ENCODE measurements around the gene ACSM6. TPM values are rescaled to one million over a fixed set of nuclear protein-coding genes. Genes with fewer than 3 reads are reported as not detected.

The ACSM6 gene
- total RNA-seq, 5 donors from 2014 or later (not counting 1 experiment from before 2014, with no cell fraction given), result not detected

DNA sequence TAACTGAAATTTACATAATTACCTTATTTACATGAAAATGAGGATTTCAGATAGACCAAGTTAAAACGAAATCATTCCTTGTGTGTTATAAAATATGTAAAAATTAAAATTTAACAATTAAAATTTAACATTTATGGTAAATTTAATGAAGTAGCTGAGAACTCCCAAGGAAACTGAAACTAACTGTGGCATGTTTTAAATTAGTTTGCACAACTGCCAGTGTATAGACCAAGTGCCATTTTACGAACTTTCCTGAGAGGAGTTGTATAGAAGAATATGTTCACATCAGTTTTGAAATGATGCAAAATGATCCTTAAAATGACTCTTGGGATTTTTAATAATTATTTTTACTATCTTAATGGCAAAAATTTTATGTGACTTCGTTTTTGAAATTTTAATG lies 73.2 kb downstream of the ACSM6 start:
- H3K36me3 ChIP-seq (ENCODE audit: control insufficient read depth in 2 of 2, extremely low read depth in 1 of 2, insufficient read depth in 1 of 2, low read length in 1 of 2), result no peaks in the 10 kb centered on the region
- H3K9me3 Mint-ChIP-seq, result no peaks in the 10 kb centered on the region
- peaks cover 0 to 5% (median 0%) of the 10 kb centered on the region in 3 donors for H3K4me1 Mint-ChIP-seq
- no peaks in the 10 kb centered on the region for H3K9me3 ChIP-seq
- no peak for ATAC-seq (replicated peaks in 1 of 4)
- no peak overlapping the region for H3K4me3 Mint-ChIP-seq
- no peak overlapping the region for H3K27ac Mint-ChIP-seq
- peaks cover 0 to 4% of the 10 kb centered on the region in 2 donors for H3K27me3 Mint-ChIP-seq
- no peak overlapping the region for H3K27ac ChIP-seq (ENCODE audit: low read length)
- no peak for DNase-seq
- CTCF ChIA-PET, result no interaction called here
- H3K4me1 ChIP-seq (ENCODE audit: control insufficient read depth in 1 of 2, extremely low read depth in 1 of 2, insufficient read depth in 2 of 2, low read length in 2 of 2), result no peaks in the 10 kb centered on the region
- WGBS (ENCODE audit: insufficient coverage), result no CpG with 5 or more reads among the region's 3 CpGs
- H3K27me3 ChIP-seq (replicated peaks in 1 of 2; ENCODE audit: control insufficient read depth in 2 of 2, extremely low read depth in 1 of 2, insufficient read depth in 2 of 2, low read length in 1 of 2), result peaks cover 0 to 4% of the 10 kb centered on the region in 2 experiments
- POLR2A ChIA-PET, result no interaction called here
- H3K4me3 ChIP-seq (ENCODE audit: control insufficient read depth in 1 of 2, extremely low read depth in 1 of 2, low read length in 1 of 2), result no peak overlapping the region
- H3K36me3 Mint-ChIP-seq, result peaks cover 3% of the 10 kb centered on the region

DNA sequence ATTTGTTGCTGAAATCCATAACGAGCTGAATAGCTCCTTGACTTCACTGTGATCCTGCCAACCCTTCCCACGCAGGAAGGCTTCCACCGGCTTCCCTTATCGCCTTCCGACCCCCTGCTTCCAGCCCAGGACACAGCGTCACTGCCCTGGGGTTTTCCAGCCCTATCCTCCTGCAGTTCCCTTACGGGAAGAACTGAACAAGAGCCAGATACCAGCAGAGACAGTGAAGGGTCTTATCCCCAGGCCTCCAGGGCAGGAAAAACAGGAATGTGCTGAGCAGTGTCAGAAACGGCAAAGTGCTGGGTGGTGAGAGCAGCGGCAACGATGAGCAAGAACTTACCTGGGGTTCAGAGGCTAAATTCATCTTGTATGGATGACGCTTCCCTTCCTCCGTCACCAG lies 74.4 kb downstream of the ACSM6 start:
- Mint-ChIP-seq H3K27me3 (peaks cover 0 to 4% of the 10 kb centered on the region in 2 donors), H3K9me3 (no peaks in the 10 kb centered on the region), H3K27ac (no peak overlapping the region), H3K36me3 (no peaks in the 10 kb centered on the region), H3K4me1 (peaks cover 0 to 5% (median 0%) of the 10 kb centered on the region in 3 donors), H3K4me3 (no peak overlapping the region)
- Histone ChIP-seq H3K9me3 (no peaks in the 10 kb centered on the region), H3K4me3 (ENCODE audit: control insufficient read depth in 1 of 2, extremely low read depth in 1 of 2, low read length in 1 of 2) (no peak overlapping the region), H3K27me3 (replicated peaks in 1 of 2; ENCODE audit: control insufficient read depth in 2 of 2, extremely low read depth in 1 of 2, insufficient read depth in 2 of 2, low read length in 1 of 2) (peaks cover 0 to 4% of the 10 kb centered on the region in 2 experiments), H3K36me3 (ENCODE audit: control insufficient read depth in 2 of 2, extremely low read depth in 1 of 2, insufficient read depth in 1 of 2, low read length in 1 of 2) (no peaks in the 10 kb centered on the region), H3K27ac (ENCODE audit: low read length) (no peak overlapping the region), H3K4me1 (ENCODE audit: control insufficient read depth in 1 of 2, extremely low read depth in 1 of 2, insufficient read depth in 2 of 2, low read length in 2 of 2) (no peaks in the 10 kb centered on the region)
- DNase-seq (no peak), ATAC-seq (replicated peaks in 1 of 4) (no peak)
- 93% methylated on average over 10 of the region's 12 CpGs for WGBS (ENCODE audit: insufficient coverage)
- ChIA-PET CTCF (no interaction called here), POLR2A (no interaction called here)

DNA sequence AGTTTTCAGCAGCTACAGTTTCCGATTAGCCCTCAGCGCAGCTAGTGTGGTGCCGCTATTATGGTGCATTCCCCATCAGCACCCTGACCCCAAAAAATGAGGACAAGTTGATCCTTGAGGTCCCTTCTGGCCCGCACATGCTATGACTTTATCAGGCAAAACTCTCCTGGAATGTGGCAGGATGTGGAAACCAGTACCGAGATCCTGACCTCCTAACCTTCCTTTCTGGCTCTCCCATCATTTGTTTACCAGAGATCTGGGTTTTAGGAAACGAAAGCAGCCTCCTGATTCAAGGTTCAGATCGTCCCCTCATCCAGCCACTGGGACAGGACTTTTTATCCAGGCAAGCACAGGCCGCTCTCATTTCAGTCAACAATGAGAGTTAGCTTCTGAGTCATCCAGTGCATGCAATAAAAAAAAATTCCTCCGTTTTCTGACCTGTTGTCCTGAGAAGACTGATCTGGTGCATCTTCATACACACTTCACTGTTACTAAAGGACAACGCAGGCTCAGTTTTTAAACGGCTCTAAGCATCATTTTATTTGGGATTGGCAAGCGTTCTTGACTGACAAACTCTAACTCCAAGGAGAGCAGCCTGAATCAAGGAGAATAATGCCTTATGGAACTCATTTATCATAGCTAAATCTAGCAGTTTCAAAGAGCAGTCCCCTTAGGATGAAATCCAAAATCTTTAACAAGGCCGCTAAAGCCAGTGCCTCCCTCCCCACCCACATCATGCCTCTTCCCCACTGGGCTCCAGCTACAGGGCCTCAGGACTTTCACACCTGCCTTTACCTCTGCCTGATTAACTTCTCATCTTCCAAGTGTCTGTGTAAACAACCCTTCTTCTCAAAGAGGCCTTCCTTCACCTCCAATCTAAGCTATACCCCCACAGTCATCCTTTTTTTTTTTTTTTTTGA lies 79.6 kb downstream of the ACSM6 start:
- Histone ChIP-seq H3K36me3 (ENCODE audit: control insufficient read depth in 2 of 2, extremely low read depth in 1 of 2, insufficient read depth in 1 of 2, low read length in 1 of 2) (no peaks in the 10 kb centered on the region), H3K4me1 (ENCODE audit: control insufficient read depth in 1 of 2, extremely low read depth in 1 of 2, insufficient read depth in 2 of 2, low read length in 2 of 2) (no peaks in the 10 kb centered on the region), H3K27me3 (replicated peaks in 1 of 2; ENCODE audit: control insufficient read depth in 2 of 2, extremely low read depth in 1 of 2, insufficient read depth in 2 of 2, low read length in 1 of 2) (peaks cover 0 to 2% of the 10 kb centered on the region in 2 experiments), H3K4me3 (ENCODE audit: control insufficient read depth in 1 of 2, extremely low read depth in 1 of 2, low read length in 1 of 2) (no peak overlapping the region), H3K27ac (ENCODE audit: low read length) (no peak overlapping the region), H3K9me3 (no peaks in the 10 kb centered on the region)
- H3K27ac Mint-ChIP-seq, result no peak overlapping the region
- peaks cover 0 to 2% (median 0%) of the 10 kb centered on the region in 3 donors for H3K4me1 Mint-ChIP-seq
- ChIA-PET CTCF (interaction anchor here in 1 of 2 donors (0.6 kb wide), 1 partner anchor 28 kb away, joined by 3 read pairs; no protein-coding TSS in a partner anchor), POLR2A (no interaction called here)
- H3K27me3 Mint-ChIP-seq, result peaks cover 0 to 4% of the 10 kb centered on the region in 2 donors
- no peak overlapping the region for H3K4me3 Mint-ChIP-seq
- DNase-seq, result no peak
- no peaks in the 10 kb centered on the region for H3K9me3 Mint-ChIP-seq
- no peaks in the 10 kb centered on the region for H3K36me3 Mint-ChIP-seq
- 82% methylated on average over 12 of the region's 13 CpGs for WGBS (ENCODE audit: insufficient coverage)
- ATAC-seq (replicated peaks in 1 of 4), result no peak

DNA sequence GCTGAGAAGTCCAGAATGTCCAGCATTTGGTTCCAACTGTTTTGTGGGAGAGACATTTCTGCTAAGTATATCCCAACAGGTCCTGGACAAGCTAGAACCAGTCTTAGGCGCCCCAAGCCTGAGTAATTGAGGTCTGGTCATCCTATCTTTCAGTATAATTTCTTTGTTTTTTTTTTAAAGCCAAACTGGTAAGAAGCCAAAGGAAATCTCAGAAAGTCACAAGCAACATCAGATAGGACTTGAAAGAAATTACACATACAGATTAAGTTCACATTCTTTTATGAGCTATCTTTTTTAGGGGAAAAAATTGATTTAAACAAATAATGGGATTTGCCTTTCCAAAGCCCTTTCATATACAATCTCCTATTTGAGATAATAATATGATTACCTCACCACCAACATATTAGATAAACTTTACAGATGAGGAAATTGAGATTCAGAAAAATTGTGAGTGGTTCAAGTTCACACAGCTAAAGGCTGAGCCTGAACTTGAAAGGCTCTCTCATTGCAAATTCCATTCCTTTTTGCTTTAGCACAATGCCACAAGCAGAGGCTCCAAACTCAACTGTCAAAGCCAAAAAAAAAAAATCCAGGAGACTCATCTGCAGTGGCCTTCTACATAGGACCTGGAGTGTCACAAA lies 81.8 kb downstream of the ACSM6 start:
- H3K9me3 ChIP-seq, result no peaks in the 10 kb centered on the region
- no peaks in the 10 kb centered on the region for H3K27me3 ChIP-seq (replicated peaks in 1 of 2; ENCODE audit: control insufficient read depth in 2 of 2, extremely low read depth in 1 of 2, insufficient read depth in 2 of 2, low read length in 1 of 2)
- H3K4me3 Mint-ChIP-seq, result no peak overlapping the region
- ChIA-PET CTCF (no interaction called here), POLR2A (no interaction called here)
- no peak overlapping the region for H3K27ac ChIP-seq (ENCODE audit: low read length)
- H3K27ac Mint-ChIP-seq, result no peak overlapping the region
- no peaks in the 10 kb centered on the region for H3K9me3 Mint-ChIP-seq
- H3K27me3 Mint-ChIP-seq, result no peaks in the 10 kb centered on the region
- no peak overlapping the region for H3K4me3 ChIP-seq (ENCODE audit: control insufficient read depth in 1 of 2, extremely low read depth in 1 of 2, low read length in 1 of 2)
- H3K36me3 Mint-ChIP-seq, result no peaks in the 10 kb centered on the region
- no CpG with 5 or more reads among the region's 1 CpG for WGBS (ENCODE audit: insufficient coverage)
- no peaks in the 10 kb centered on the region for H3K36me3 ChIP-seq (ENCODE audit: control insufficient read depth in 2 of 2, extremely low read depth in 1 of 2, insufficient read depth in 1 of 2, low read length in 1 of 2)
- no peak for DNase-seq
- no peaks in the 10 kb centered on the region for H3K4me1 ChIP-seq (ENCODE audit: control insufficient read depth in 1 of 2, extremely low read depth in 1 of 2, insufficient read depth in 2 of 2, low read length in 2 of 2)
- peaks cover 0 to 2% (median 0%) of the 10 kb centered on the region in 3 donors for H3K4me1 Mint-ChIP-seq
- no peak for ATAC-seq (replicated peaks in 1 of 4)

DNA sequence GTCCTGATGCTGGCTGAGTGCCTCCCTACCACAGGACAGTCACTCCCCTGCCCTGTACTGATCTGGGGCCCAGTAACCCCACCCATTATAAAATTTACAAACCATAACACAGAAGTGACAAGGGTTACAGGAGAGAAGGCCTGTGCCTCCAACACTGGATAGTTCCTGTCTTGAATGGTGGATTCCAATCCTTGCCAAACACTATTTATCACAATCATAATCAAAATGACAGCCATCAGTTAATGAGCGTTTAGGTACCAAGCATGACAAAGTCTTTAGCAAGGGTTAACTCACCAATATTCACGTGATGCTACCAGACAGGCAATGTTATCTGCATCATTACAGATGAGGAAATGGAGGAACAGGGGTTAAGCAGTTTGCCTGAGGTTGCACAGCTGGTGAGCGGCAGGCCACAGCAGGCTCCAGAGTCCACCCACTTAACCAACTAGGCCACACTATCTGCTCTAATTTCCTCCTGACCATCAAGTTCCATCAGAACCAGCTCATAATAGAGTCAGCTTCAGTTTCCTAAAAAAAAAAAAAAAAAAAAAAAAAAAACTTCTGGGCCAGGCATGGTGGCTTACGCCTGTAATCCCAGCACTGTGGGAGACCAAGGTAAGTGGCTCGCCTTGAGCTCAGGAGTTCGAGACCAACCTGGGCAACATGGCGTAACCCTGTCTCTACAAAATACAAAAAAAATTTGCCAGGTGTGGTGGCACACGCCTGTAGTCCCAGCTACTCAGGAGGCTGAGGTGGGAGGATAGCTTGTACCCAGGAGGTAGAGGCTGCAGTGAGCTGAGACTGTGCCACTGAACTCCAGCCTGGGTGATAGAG lies 82.5 kb downstream of the ACSM6 start:
- no peak for DNase-seq
- no peaks in the 10 kb centered on the region for H3K4me1 ChIP-seq (ENCODE audit: control insufficient read depth in 1 of 2, extremely low read depth in 1 of 2, insufficient read depth in 2 of 2, low read length in 2 of 2)
- no peaks in the 10 kb centered on the region for H3K9me3 ChIP-seq
- H3K27me3 ChIP-seq (replicated peaks in 1 of 2; ENCODE audit: control insufficient read depth in 2 of 2, extremely low read depth in 1 of 2, insufficient read depth in 2 of 2, low read length in 1 of 2), result no peaks in the 10 kb centered on the region
- H3K4me3 ChIP-seq (ENCODE audit: control insufficient read depth in 1 of 2, extremely low read depth in 1 of 2, low read length in 1 of 2), result no peak overlapping the region
- ChIA-PET POLR2A (no interaction called here), CTCF (interaction anchor here in 1 of 2 donors (0.6 kb wide), 2 partner anchors 26 to 92 kb away, joined by 3 to 5 read pairs; no protein-coding TSS in a partner anchor)
- no peak overlapping the region for H3K27ac Mint-ChIP-seq
- H3K36me3 ChIP-seq (ENCODE audit: control insufficient read depth in 2 of 2, extremely low read depth in 1 of 2, insufficient read depth in 1 of 2, low read length in 1 of 2), result no peaks in the 10 kb centered on the region
- H3K36me3 Mint-ChIP-seq, result no peaks in the 10 kb centered on the region
- WGBS (ENCODE audit: insufficient coverage), result 100% methylated on average over 3 of the region's 8 CpGs
- no peak overlapping the region for H3K27ac ChIP-seq (ENCODE audit: low read length)
- peaks cover 0 to 2% (median 0%) of the 10 kb centered on the region in 3 donors for H3K4me1 Mint-ChIP-seq
- ATAC-seq (replicated peaks in 1 of 4), result no peak
- H3K4me3 Mint-ChIP-seq, result no peak overlapping the region
- H3K27me3 Mint-ChIP-seq, result no peaks in the 10 kb centered on the region
- no peaks in the 10 kb centered on the region for H3K9me3 Mint-ChIP-seq

DNA sequence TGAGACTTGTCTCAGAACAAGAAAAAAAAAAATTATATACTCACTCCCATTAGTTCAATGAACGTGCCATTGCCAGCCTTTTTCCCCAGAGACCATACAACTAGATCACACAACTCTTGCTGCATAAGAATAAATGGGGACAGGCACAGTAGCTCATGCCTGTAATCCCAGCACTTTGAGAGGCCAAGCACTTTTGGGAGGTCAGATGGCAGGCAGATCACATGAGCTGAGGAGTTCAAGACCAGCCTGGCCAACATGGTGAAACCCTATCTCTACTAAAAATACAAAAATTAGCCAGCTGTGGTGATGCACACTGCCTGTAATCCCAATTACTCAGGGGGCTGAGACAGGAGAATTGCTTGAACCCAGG lies 83.1 kb downstream of the ACSM6 start:
- Histone ChIP-seq H3K4me3 (ENCODE audit: control insufficient read depth in 1 of 2, extremely low read depth in 1 of 2, low read length in 1 of 2) (no peak overlapping the region), H3K9me3 (no peaks in the 10 kb centered on the region), H3K4me1 (ENCODE audit: control insufficient read depth in 1 of 2, extremely low read depth in 1 of 2, insufficient read depth in 2 of 2, low read length in 2 of 2) (no peaks in the 10 kb centered on the region), H3K36me3 (ENCODE audit: control insufficient read depth in 2 of 2, extremely low read depth in 1 of 2, insufficient read depth in 1 of 2, low read length in 1 of 2) (no peaks in the 10 kb centered on the region), H3K27me3 (replicated peaks in 1 of 2; ENCODE audit: control insufficient read depth in 2 of 2, extremely low read depth in 1 of 2, insufficient read depth in 2 of 2, low read length in 1 of 2) (no peaks in the 10 kb centered on the region), H3K27ac (ENCODE audit: low read length) (no peak overlapping the region)
- POLR2A ChIA-PET, result no interaction called here
- Mint-ChIP-seq H3K27me3 (no peaks in the 10 kb centered on the region), H3K4me3 (no peak overlapping the region), H3K9me3 (no peaks in the 10 kb centered on the region), H3K36me3 (no peaks in the 10 kb centered on the region), H3K4me1 (peaks cover 0 to 2% (median 0%) of the 10 kb centered on the region in 3 donors), H3K27ac (no peak overlapping the region)
- DNase-seq (no peak), ATAC-seq (replicated peaks in 1 of 4) (no peak)
- CTCF ChIA-PET, result no interaction called here
- 67% methylated on average over 1 of the region's 1 CpG for WGBS (ENCODE audit: insufficient coverage)
